ENCODE results near the gene SHD.

- TF ChIP-seq JUN (IDR thresholded peaks at IDR 0.05; ENCODE audit: borderline replicate concordance, insufficient read depth, insufficient read length, low read depth) (no peak), EZH2 (IDR thresholded peaks at IDR 0.05; ENCODE audit: borderline replicate concordance, low read depth, low read length, severe bottlenecking) (no peak)
Measured at GRCh38 chr19:4327877-4328242, 48.8 kb downstream of the SHD start.
